Left renal cortex interstitium (tissue), 4 donors: ENCODE results near the gene GPSM1. TPM values are rescaled to one million over a fixed set of nuclear protein-coding genes. Genes with fewer than 3 reads are reported as not detected.

ENCODE experiments used
- DNase-seq, 4 donors: peaks; one replicate each; pipeline ENCODE4 v3.0.0-alpha.2; 2013; ENCODE audit warnings: low read depth in 4 of 4, low spot score in 2 of 4, missing footprints in 1 of 4
- polyA plus RNA-seq, 4 donors: library from polyadenylated mRNA; unstranded; fragments of 120-200 nt; gene quantifications; one replicate each; pipeline ENCODE4 v1.2.1, GENCODE V29; 2013; ENCODE audit not compliant: insufficient read length in 4 of 4

Gene GPSM1
- polyA plus RNA-seq, 4 donors: 22.7 to 48.8 (median 42.0) TPM

DNA sequence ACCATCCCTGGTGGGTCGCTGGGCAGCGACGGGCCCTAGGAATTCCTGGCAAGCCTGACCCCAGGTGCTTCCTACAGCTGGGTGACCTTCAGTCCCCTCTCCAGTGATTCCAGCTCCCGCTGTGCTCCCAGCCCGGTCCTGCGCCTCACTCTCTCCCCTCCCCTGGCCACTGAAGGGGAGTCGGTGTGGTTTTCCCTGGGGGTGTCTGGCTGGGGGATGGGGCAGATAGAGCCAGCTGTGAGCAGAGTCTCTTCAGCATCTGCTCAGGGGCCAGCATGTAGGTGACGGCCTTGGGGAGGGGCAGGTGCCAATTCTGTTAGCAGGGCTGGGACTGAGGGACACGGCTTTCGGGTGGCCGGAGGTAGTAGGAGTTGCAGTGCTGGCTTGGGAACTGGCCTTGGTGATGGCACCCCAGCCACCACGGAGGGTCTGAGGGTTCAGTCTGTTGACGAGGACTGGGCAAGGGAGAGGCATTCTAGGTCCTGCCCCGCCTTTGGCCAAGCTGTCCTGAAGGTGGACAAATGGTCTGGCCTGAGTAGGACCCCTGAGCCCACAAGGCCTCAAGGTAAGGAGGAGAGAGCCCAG is 3.2 kb downstream of the GPSM1 start:
- no peak for DNase-seq

DNA sequence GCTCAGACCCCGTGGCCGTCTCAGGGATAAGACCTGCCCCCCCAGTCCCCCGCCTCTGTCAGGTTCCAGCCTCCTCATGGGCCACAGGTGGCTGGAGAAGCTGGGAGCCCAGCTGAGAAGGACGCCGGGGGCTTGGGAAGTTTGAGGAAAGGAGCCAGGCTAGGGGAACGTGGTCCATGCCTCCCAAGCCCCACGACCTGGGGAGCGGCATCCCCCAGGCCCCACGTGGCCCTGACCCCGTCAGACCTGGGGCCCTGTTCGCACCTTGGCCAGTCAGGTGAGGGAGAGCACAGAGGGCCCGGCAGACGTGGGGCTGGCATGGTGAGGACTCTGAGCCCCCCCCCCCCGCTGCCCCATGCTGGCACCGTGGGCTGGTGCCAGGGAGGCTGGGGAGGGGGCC is 3.7 kb downstream of the GPSM1 start:
- no peak for DNase-seq

DNA sequence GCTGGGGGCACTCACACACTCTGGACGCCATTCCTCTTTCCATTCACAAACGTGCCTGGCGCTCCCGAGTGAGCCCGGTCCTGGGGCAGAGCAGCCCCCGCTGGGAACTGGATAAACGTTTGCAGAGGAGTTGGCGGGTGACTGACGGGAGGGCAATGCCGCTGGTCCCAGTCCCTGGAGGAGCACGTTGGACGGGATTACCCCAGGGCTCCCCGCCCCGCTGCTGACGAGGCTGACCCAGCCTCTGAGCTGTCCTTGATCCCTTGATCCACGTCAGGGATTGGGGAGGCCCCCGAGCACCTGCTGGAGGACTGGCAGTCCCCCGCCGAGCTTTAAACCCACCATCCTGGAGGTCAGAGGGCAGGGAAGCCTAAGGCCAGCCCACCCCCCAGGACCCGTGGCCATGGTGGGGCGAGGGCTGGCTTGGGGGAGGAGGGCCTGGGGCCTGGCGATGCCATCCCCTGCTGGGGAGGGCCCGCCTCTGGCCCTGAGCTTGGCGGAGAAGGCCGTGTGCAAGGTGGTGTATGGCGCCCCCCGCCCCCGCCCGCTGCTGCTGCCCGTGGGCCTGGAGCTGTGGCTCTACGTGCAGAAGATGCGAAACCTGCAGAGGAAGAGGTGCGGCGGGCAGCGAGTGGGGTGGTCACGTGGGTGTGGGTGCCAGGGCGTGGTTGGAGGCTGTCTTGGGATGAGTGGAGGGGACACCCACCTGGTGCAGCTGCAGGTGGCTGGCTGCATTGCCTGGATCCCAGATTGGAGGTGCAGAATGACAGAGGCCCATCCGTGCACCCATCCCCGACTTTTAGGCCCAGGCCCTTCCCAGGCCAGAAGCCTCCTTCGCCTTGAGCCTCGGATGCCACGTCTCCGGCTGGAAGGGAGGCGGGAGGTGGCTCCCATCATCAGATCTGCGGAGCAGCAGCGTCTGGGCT is 4.5 kb downstream of the GPSM1 start:
- DNase-seq: no peak

DNA sequence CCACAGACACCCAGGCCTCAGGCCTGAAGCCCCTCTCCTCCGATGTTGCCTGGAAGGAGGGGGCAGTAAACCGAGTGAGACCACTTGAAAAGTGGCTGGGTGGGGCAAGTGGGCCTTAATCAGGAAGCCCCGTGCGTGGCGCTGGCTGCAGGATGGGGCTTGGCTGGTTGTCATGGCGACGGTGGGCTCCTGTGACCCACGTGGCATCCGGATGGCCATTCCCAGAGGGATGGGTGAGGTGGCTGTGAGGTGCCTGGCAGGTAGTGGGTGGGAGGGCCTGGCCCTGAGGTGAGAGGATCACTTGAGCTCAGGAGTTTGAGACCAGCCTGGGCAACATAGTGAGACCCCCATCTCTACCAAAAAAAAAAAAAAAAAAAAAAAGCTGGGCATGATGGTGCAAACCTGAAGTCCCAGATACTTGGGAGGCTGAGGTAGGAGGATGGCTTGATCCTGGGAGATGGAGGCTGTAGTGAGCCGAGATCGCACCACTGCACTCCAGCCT is 5.2 kb downstream of the GPSM1 start:
- no peak for DNase-seq

DNA sequence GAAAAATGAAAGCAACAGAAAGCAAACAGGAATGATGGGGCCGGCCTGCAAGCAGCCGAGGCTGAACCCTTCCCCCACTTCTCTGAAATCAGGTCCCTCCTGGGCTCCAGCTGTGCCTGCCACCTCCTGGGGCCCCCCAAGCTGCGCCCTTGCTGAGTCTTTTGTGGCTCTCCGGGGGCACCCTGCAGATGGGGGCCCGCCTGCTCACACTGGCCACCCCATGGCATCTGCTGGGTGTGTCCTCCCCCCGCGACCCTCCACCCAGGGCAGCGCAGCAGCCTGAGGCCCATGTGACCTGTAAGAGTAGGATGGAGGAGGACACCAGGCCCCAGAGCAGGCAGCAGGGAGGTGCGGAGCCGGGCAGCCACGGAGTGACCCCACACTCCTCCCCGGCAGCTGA is 5.7 kb downstream of the GPSM1 start:
- DNase-seq: no peak

DNA sequence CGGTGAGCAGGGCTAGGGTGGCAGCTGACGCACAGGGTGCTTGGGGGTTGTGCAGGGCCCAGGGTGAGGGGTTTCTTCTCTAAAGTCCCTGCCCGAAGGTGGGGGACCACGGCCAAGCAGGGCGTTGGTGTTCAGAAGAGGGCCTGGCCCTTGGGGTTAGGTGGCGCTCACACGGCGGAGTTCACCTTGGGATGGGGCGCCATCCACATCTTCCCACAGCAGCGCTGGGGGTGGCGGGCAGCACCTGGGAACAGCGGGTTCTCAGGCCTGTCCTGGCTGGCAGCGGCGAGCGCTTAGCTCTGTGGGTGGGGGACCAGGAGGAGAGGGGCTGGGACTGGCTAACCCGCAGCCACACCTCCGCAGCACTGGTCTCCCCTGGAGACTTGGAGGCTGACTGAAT is 6.1 kb downstream of the GPSM1 start:
- no peak for DNase-seq

DNA sequence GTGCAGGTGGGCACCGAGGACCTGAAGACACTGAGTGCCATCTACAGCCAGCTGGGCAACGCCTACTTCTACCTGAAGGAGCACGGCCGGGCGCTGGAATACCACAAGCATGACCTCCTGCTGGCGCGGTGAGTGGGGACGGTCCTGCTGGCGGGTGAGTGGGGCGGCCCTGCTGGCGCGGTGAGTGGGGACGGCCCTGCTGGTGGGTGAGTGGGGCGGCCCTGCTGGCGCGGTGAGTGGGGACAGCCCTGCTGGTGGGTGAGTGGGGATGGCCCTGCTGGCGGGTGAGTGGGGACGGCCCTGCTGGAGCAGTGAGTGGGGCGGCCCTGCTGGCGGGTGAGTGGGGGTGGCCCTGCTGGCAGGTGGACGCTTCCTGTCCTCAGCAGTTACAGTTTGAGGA is 7.2 kb downstream of the GPSM1 start:
- no peak for DNase-seq

DNA sequence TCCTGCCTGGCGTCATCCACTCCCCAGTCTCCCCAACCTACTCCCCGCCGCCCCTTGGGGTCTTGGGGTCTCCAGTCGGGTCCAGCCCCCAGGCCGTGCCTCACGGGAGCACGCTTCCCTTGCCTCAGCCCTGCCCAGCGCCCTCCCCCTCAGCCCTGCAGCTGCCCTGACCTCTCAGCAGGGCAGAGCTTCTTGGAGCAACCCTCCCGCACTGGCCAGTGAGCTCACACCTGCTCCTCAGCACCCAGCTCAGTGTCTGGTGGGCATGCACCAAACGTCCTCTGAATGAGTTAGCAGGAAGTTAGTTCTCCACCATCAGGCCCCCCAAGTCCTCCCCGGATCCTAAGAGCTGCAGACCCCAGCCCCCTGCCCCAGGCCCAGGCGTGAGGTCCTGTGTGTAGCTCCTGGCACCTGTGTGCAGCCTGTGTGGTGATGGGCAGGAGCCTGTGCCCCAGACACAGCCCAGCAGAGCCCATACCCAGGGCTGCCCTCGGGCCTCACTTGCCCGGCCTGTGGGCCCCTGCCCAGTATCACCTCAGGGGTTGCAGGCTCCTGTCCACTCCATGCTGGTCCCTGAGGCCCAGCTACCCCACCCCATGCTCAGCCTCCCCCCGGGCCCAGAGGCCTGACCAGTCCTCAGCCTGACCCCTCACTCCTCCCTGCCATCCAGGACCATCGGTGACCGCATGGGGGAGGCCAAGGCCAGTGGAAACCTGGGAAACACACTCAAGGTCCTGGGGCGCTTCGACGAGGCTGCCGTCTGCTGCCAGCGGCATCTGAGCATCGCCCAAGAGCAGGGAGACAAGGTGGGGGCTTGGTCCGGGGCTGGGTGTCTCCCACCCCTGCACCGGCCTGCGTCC is 8.2 kb downstream of the GPSM1 start:
- no peak for DNase-seq

DNA sequence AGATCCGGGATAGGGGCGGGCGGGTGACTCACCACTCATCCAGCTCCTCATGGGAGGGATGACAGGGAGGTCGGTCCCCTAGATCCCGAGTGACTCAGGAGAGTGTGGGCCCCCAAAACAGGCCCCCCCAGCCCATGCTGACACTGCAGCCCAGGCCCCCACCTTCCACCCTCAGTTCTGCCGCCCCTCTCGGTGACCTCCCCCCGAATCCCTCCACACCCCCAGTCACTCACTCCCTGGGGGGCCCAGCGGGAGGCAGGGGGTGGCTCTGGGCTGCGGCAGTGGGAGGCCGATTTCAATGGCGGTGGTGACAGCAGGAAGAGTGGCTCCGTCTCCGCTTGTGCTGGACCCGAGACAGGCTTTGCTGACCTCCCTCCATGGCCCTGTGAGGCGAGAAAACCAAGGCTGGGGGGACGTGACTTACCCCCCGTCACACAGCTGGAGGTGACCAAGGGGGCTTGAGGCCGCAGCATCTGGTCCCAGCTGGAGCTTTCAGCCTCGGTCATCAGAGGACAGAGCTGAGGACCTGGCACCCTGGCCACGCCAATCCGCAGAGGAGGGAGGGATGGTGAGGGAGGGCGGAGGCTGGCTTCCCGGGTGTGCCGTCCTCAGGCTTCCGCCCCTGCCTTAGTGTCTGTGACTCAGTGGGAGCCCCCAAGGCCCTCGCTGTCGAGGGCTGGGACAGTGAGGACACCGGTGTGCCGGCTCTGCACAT is 9.0 kb downstream of the GPSM1 start:
- no peak for DNase-seq

DNA sequence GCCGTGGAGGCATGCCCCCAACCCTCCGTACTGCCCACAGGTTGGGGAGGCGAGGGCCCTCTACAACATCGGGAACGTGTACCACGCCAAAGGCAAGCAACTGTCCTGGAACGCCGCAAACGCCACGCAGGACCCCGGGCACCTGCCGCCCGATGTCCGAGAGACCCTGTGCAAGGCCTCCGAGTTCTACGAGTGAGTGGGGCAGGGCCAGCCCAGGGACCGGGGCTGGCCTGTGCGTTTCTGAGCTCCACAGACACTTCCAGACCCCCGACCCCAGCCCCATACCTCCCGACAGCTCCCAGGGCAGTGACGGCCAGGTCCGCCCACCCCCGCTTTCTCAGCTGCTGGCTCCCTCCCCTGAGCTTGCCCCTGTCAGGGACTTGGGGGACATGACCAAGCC is 9.5 kb downstream of the GPSM1 start:
- no peak for DNase-seq

DNA sequence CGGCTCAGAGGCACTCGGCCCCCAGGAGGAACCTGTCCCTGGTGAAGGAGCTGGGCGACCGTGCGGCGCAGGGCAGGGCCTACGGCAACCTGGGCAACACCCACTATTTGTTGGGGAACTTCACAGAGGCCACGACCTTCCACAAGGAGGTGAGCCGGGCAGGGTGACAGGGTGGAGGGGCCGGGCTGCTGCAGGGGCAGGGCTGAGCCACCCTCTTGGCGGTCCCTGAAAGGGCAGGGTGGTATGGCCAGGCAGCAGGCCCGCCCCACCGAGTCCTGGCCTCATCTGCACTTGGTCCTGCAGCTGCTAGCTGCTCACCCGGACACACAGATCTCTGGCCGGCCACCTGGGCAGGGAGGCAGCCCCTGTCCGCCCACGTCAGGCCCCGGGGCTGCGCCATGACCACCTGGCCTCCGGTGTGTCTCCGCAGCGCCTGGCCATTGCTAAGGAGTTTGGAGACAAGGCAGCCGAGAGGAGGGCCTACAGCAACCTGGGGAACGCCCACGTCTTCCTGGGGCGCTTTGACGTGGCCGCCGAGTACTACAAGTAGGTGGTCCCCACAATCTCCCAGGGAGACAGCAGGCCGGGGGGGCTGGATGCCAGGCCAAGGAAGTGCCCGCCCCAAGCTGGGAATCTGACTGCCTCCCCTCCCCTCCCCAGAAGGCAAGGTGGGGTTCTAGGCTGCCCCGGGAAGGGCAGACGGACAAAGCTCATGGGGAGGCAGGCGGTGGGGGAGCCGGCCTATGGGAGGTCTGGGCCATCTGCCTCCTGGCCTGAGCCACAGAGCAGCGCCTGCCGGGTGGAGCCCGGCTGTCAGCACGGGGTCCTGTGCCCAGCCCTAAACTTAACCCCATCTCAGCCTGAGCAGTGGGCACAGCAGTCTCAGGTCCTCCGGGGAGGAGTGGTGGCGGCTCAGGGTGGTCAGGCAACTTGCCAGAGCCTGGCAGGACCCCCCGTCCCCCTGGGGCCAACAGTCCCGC is 10.4 kb downstream of the GPSM1 start:
- DNase-seq: no peak

DNA sequence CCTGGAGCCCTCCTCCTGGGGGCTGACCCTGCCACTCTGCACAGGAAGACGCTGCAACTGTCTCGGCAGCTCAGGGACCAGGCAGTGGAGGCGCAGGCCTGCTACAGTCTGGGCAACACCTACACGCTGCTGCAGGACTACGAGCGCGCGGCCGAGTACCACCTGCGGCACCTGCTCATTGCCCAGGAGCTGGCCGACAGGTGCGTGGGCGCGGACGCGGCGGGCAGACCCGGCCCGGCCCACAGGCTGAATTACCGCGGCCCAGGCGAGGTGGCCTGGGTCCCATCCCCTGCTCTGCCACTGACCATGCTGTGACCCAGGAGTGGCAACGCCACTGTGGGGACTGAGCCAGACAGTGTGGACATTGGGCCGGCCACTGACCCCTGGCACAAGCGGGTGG is 11.2 kb downstream of the GPSM1 start:
- DNase-seq: no peak

DNA sequence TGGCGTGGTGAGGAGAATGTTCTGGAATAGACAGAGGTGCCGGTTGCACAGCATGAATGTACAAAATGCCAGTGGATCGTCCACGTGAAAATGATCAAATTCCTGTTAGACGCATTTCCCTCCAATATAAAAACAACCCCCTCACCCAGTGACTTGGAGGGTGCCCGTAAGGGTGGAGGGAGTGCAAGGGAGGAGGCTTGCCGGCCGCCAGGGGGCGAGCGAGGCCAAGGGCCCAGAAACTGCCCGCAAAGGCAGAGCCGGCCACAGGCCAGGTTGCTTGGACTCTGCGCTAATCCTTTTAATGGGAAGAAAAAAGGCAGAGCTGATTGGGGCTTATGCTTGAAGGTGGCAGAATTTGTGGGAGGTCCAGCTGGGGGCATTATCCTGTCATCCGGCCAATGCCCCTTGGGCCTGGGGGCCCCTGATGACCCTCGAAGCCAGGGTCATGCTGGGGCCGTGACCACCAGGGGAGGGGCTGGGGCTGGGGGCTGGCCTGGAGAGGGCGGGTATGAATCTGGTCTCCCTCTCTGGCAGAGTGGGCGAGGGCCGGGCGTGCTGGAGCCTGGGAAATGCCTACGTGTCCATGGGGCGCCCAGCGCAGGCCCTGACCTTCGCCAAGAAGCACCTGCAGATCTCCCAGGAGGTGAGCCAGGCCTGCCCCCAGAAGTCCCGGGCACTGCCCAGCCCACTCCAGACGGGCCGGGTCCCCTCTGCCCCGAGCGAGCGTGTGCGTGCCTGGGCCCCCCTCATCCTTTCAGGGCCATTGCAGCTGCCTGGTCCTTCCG is 12.0 kb downstream of the GPSM1 start:
- DNase-seq: no peak

DNA sequence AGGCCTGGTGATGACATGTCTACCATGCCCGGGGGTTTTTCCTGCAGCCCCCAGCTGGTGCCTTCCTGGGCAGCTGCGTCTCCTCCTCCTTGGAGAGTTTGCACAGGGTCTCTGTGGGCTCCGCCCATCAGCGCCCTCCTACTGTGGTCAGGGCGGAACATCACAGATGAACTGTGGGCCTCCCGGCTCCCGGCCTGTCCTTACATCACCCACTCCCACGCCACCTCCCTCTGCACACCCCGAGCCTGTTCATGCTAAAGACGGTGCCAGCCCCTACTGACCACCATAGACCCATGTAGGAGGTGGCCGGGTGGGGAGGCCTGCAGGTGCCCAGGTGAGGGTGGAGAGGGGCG is 12.6 kb downstream of the GPSM1 start:
- no peak for DNase-seq

DNA sequence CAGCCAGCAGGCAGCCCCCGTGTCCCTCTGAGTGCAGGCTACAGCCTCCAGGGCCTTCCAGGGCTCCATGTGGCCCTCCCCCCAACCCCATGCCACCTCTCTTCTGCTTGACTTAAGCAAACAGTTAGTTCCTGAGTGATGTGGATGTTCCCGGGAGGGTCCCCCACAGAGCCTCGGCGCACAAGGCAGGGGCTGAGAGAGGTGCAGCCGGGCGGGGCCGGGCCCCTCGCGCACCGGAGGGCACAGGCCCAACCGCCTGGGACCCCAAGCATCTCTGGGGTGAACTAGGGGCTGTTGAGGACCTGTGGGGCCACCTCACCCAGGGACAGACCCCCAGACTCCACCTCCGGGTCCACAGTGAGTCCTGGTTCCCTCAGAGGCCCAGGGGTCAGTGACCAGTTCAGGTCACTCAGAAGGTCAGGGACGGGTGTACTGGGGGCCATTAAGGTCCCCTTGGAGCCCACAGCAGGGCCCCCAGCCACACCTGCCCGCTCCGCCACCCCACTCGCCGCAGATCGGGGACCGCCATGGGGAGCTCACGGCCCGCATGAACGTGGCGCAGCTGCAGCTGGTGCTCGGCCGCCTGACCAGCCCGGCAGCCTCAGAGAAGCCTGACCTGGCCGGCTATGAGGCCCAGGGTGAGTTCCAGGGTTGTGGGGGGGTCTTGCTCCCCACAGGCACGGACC is 13.2 kb downstream of the GPSM1 start:
- no peak for DNase-seq

DNA sequence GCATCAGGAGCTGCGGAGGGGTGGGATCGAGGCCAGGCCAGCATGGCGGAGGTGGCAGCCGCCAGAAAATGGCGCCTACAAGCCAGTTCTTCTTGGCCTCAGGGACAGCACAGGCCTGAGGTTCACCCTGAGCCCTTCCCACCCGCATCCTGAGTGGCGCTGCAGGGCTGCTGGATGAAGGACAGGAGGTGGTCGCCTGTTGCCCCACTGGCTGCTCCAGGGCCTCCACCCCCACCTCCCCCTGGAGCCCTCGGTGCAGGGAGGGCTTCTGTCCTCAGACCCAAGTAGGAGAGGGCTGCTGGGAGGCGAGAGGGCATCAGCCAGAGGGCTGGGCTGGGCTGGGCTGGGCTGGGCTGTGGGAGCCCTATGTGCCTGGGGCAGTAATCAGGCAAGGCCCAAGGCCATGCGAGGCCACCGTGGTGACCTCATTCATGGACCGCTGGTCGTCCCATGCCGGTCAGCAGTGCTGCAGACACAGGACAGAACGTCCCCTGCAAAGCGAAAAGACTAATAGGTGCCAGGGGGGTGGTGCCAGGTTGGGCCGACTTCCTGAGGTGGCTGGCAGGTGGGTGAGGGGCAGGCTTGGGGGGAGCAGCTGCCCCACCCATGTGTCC is 13.8 kb downstream of the GPSM1 start:
- no peak for DNase-seq

DNA sequence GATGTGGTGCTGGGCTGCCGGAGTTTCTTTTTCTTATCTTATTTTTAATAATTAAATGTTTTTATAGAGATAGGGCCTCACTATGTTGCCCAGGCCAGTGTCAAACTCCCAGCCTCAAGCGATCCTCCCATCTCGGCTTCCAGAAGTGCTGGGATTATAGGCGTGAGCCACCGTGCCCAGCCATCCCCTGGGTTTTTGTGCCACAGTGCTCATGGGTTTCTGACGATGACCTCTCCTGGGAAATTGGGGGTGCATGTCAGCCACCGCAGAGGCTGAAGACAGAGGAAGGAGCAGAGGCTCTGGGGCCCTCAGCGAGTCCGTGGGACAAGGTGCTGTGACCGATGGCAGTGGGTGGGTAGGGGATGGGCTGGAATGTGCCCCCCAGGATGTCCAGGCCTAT is 14.4 kb downstream of the GPSM1 start:
- DNase-seq: no peak
